Loucy (cell line): ENCODE measurements around the gene FGD5.

Source experiments
- H2AFZ ChIP-seq: fragments of 200-600 bp; sonication (generic); 2 replicates; pipeline ENCODE4 v1.6.0; 2016; ENCODE audit warnings: antibody characterized with exemption, mild to moderate bottlenecking, low read length, moderate library complexity
- H3F3A ChIP-seq: fragments of 200-600 bp; 2 replicates; pipeline ENCODE4 v1.6.0; 2016; ENCODE audit warnings: antibody characterized with exemption, low read depth, mild to moderate bottlenecking
- H3K27me3 ChIP-seq: fragments of 200-600 bp; sonication (generic); 2 replicates; pipeline ENCODE4 v1.6.1; 2014; ENCODE audit warnings: low read length, mild to moderate bottlenecking; ENCODE audit not compliant: insufficient read depth, poor library complexity, severe bottlenecking
- H3K36me3 ChIP-seq: fragments of 200-600 bp; sonication (generic); 2 replicates; pipeline ENCODE4 v1.6.1; 2016; ENCODE audit warnings: low read length; ENCODE audit not compliant: insufficient read depth
- H3K4me1 ChIP-seq: fragments of 200-600 bp; sonication (generic); 2 replicates; pipeline ENCODE4 v1.5.1; 2014; ENCODE audit warnings: low read length, mild to moderate bottlenecking; ENCODE audit not compliant: insufficient read depth, poor library complexity, severe bottlenecking
- H3K4me2 ChIP-seq: fragments of 200-600 bp; sonication (generic); 2 replicates; pipeline ENCODE4 v1.6.0; 2014; ENCODE audit warnings: antibody characterized with exemption, low read length, low read depth, mild to moderate bottlenecking; ENCODE audit not compliant: poor library complexity, severe bottlenecking
- H3K4me3 ChIP-seq: fragments of 200-600 bp; sonication (generic); 2 replicates; pipeline ENCODE4 v1.5.1; 2014; ENCODE audit warnings: low read length, mild to moderate bottlenecking, mixed read lengths; ENCODE audit not compliant: poor library complexity, severe bottlenecking
- H3K79me2 ChIP-seq: fragments of 200-600 bp; sonication (generic); 2 replicates; pipeline ENCODE4 v1.6.1; 2014; ENCODE audit warnings: low read length; ENCODE audit not compliant: insufficient read depth
- H3K9ac ChIP-seq: fragments of 200-600 bp; sonication (generic); 2 replicates; pipeline ENCODE4 v1.6.0; 2014; ENCODE audit warnings: mild to moderate bottlenecking, low read depth, low read length, moderate library complexity; ENCODE audit not compliant: poor library complexity, severe bottlenecking
- H3K9me2 ChIP-seq: fragments of 200-600 bp; sonication (generic); replicated peaks from 2 replicates; pipeline ENCODE4 v1.6.1; 2016; ENCODE audit warnings: low read depth, low read length, mixed read lengths
- H3K9me3 ChIP-seq: fragments of 200-600 bp; sonication (generic); 2 replicates; pipeline ENCODE4 v1.6.1; 2014; ENCODE audit warnings: mild to moderate bottlenecking, antibody characterized with exemption, low read length, low read depth; ENCODE audit not compliant: insufficient read depth
- H4K20me1 ChIP-seq: fragments of 200-600 bp; sonication (generic); 2 replicates; pipeline ENCODE4 v1.6.0; 2014; ENCODE audit warnings: antibody characterized with exemption, low read length, mild to moderate bottlenecking; ENCODE audit not compliant: insufficient read depth, poor library complexity, severe bottlenecking
- CTCF ChIP-seq: fragments of 200-600 bp; sonication (generic); conservative IDR thresholded peaks from 2 replicates; pipeline ENCODE4 v1.5.1; 2014; ENCODE audit warnings: mild to moderate bottlenecking, antibody characterized with exemption, low read length
- EZH2phosphoT487 ChIP-seq: fragments of 200-600 bp; IDR thresholded peaks from 2 replicates; pipeline ENCODE4 v1.6.1; 2018; ENCODE audit warnings: antibody characterized with exemption, mild to moderate bottlenecking, moderate library complexity, borderline replicate concordance

FGD5 gene

GRCh38 chr3:14962762-14963161 is 144.0 kb downstream of the FGD5 start:
- peaks cover 57% of the 10 kb centered on the region for H3K36me3 ChIP-seq
- no peak for TF ChIP-seq CTCF

GRCh38 chr3:14967285-14967684 is 148.5 kb downstream of the FGD5 start:
- Histone ChIP-seq H3K4me1 (no peaks in the 10 kb centered on the region), H3K79me2 (peaks cover 74% of the 10 kb centered on the region), H3K27me3 (no peaks in the 10 kb centered on the region), H3K9ac (no peak overlapping the region), H3F3A (no peaks in the 10 kb centered on the region), H4K20me1 (peaks cover 26% of the 10 kb centered on the region), H3K9me3 (peaks cover 4% of the 10 kb centered on the region), H2AFZ (no peak overlapping the region), H3K36me3 (peaks cover 46% of the 10 kb centered on the region), H3K9me2 (no peaks in the 10 kb centered on the region), H3K4me2 (no peak overlapping the region), H3K4me3 (no peak overlapping the region)
- TF ChIP-seq CTCF = no peak
- no peak for TF ChIP-seq EZH2phosphoT487

More at GRCh38 chr3:14962762-14963161, 144.0 kb downstream of the FGD5 start:
- Histone ChIP-seq H3F3A (0 out of 2 replicates have a peak, but pooled peaks cover 3% of the 10 kb centered on the region), H3K4me1 (peaks cover 15% of the 10 kb centered on the region), H3K27me3 (no peaks in the 10 kb centered on the region), H3K9me2 (no peaks in the 10 kb centered on the region), H3K4me3 (no peak overlapping the region), H3K9me3 (peaks cover 4% of the 10 kb centered on the region), H3K9ac (no peak overlapping the region), H3K79me2 (peaks cover 93% of the 10 kb centered on the region), H2AFZ (no peak overlapping the region), H3K4me2 (no peak overlapping the region), H4K20me1 (peaks cover 65% of the 10 kb centered on the region)

- H3K4me3 ChIP-seq = no peak overlapping the region
- peaks cover 61% of the 10 kb centered on the region for H3K36me3 ChIP-seq
- H3K9me2 ChIP-seq = no peaks in the 10 kb centered on the region
- no peak overlapping the region for H3K4me2 ChIP-seq
- peaks cover 17% of the 10 kb centered on the region for H4K20me1 ChIP-seq
- no peak for TF ChIP-seq CTCF
- no peak for TF ChIP-seq EZH2phosphoT487
- no peak overlapping the region for H2AFZ ChIP-seq
- no peak overlapping the region for H3K9ac ChIP-seq
- peaks cover 77% of the 10 kb centered on the region for H3K79me2 ChIP-seq
- H3F3A ChIP-seq = no peaks in the 10 kb centered on the region
- H3K27me3 ChIP-seq = no peaks in the 10 kb centered on the region
- H3K9me3 ChIP-seq = peaks cover 4% of the 10 kb centered on the region
- no peaks in the 10 kb centered on the region for H3K4me1 ChIP-seq
Measured at GRCh38 chr3:14969671-14970070, 150.9 kb downstream of the FGD5 start.
